SK-N-SH (cell line): Measurements from ENCODE around the gene MAPKAP1.

Experiments
- CTCF ChIP-seq: fragments of 200-600 bp; sonication (generic); IDR thresholded peaks from 2 replicates; pipeline ENCODE4 v1.6.1; 2017; ENCODE audit warnings: antibody characterized with exemption, mild to moderate bottlenecking, moderate library complexity
- EP300 ChIP-seq, 2 experiments: IDR thresholded peaks; 2 replicates each; pipeline versions ENCODE4 v1.4.0 to v1.6.1; 2012; ENCODE audit warnings: borderline replicate concordance in 1 of 2, low read depth in 1 of 2, low read length in 1 of 2
- EZH2phosphoT487 ChIP-seq: fragments of 200-600 bp; sonication (generic); IDR thresholded peaks from 2 replicates; pipeline ENCODE4 v1.6.1; 2017; ENCODE audit warnings: low read depth, mixed run types, mild to moderate bottlenecking, antibody characterized with exemption, moderate library complexity, borderline replicate concordance
- JUND ChIP-seq: IDR thresholded peaks from 2 replicates; pipeline ENCODE4 v1.4.0; 2012
- MAX ChIP-seq: IDR thresholded peaks from 2 replicates; pipeline ENCODE4 v1.4.0; 2012; ENCODE audit warnings: low read depth
- NRF1 ChIP-seq: IDR thresholded peaks from 2 replicates; pipeline ENCODE4 v1.6.1; 2012; ENCODE audit warnings: low read depth, mild to moderate bottlenecking, low read length
- POLR2AphosphoS5 ChIP-seq: IDR thresholded peaks from 2 replicates; pipeline ENCODE4 v1.6.1; 2012; ENCODE audit warnings: low read depth, low read length
- RXRA ChIP-seq: IDR thresholded peaks from 2 replicates; pipeline ENCODE4 v1.4.0; 2012; ENCODE audit warnings: low read depth, mild to moderate bottlenecking, borderline replicate concordance
- SMC3 ChIP-seq: IDR thresholded peaks from 2 replicates; pipeline ENCODE4 v1.6.1; 2012; ENCODE audit warnings: low read depth, low read length, improper control_type of control experiment
- TAF1 ChIP-seq: IDR thresholded peaks from 2 replicates; pipeline ENCODE4 v1.6.1; 2012; ENCODE audit warnings: low read depth, mild to moderate bottlenecking, low read length, moderate library complexity, borderline replicate concordance
- TCF12 ChIP-seq: IDR thresholded peaks from 2 replicates; pipeline ENCODE4 v1.4.0; 2012
- TEAD4 ChIP-seq: IDR thresholded peaks from 2 replicates; pipeline ENCODE4 v1.4.0; 2012; ENCODE audit warnings: mild to moderate bottlenecking, borderline replicate concordance; ENCODE audit not compliant: insufficient read depth

- TF ChIP-seq TAF1 (no peak), MAX (no peak), EP300 (IDR thresholded peaks at IDR 0.05; ENCODE audit: borderline replicate concordance in 1 of 2, low read depth in 1 of 2, low read length in 1 of 2) (no peak), NRF1 (no peak), CTCF (no peak), EZH2phosphoT487 (no peak), POLR2AphosphoS5 (no peak), TCF12 (no peak), TEAD4 (no peak), RXRA (no peak), SMC3 (no peak), JUND (no peak)
Observed at GRCh38 chr9:125436613-125437443, 270.2 kb downstream of the MAPKAP1 start.
